GM12878 (cell line): Measurements from ENCODE around the gene TTC39B. TPM values are rescaled to one million over a fixed set of nuclear protein-coding genes. Genes with fewer than 3 reads are reported as not detected.

Experiments
- ATAC-seq: fragments of 200-7000 bp; cut with Tn5 transposase; 3 replicates; pipeline ENCODE4 v1.9.1; 2020; ENCODE audit warnings: mild to moderate bottlenecking, moderate library complexity
- BruUV-seq: library from RNA; stranded (reverse); fragments of 400-500 nt; replicated peaks from 2 replicates; lab custom pipeline; 2021; lab: Mats Ljungman, UMichigan
- CTCF ChIA-PET: fragments of 300-600 bp; sonication (Branson Sonifier 250); formaldehyde crosslinking; extraction: SDS; loops from one replicate; lab custom pipeline; 2021; ENCODE audit warnings: inconsistent platforms; lab: Yijun Ruan, JAX
- POLR2A ChIA-PET: fragments of 350-600 bp; formaldehyde crosslinking; extraction: SDS; loops from one replicate; lab custom pipeline; 2021; ENCODE audit warnings: inconsistent platforms; lab: Charles Lee
- RAD21 ChIA-PET: fragments of 300-600 bp; sonication (Branson Sonifier 250); formaldehyde crosslinking; loops from one replicate; lab custom pipeline; 2023; ENCODE audit warnings: antibody characterized with exemption; ENCODE audit not compliant: unreplicated experiment; lab: Charles Lee
- SMC1A ChIA-PET: fragments of 300-600 bp; sonication (Branson Sonifier 250); formaldehyde crosslinking; loops from one replicate; lab custom pipeline; 2023; ENCODE audit not compliant: unreplicated experiment, uncharacterized antibody; lab: Charles Lee
- DNase-seq: peaks from one replicate; pipeline ENCODE4 v3.0.0-alpha.2; 2011; ENCODE audit warnings: low read depth, low spot score
- FAIRE-seq: peaks from 3 replicates; lab custom pipeline; 2011; peaks lifted over from hg19 to GRCh38; lab: Jason Lieb, UNC
- H2AFZ ChIP-seq: 2 replicates; pipeline ENCODE4 v1.6.0; 2011; ENCODE audit warnings: low read depth, low read length, control low read depth; ENCODE audit not compliant: control insufficient read depth
- H3K27ac ChIP-seq: 2 replicates; pipeline ENCODE4 v1.5.1; 2011; ENCODE audit warnings: control low read depth; ENCODE audit not compliant: control insufficient read depth, insufficient read depth
- H3K27me3 ChIP-seq, 2 experiments: replicated peaks in 1 of 2; 2 replicates each; pipeline versions ENCODE4 v1.6.0 to v1.6.1; 2011; ENCODE audit warnings: low read length in 1 of 2; ENCODE audit not compliant: control insufficient read depth in 2 of 2, insufficient read depth in 2 of 2
- H3K36me3 ChIP-seq, 2 experiments: 2 replicates each; pipeline ENCODE4 v1.5.1; 2011; ENCODE audit warnings: low read length in 1 of 2; ENCODE audit not compliant: control insufficient read depth in 2 of 2, insufficient read depth in 2 of 2
- H3K4me1 ChIP-seq: 2 replicates; pipeline ENCODE4 v1.6.1; 2011; ENCODE audit warnings: mild to moderate bottlenecking, low read length, moderate library complexity, mixed read lengths; ENCODE audit not compliant: control insufficient read depth, insufficient read depth
- H3K4me2 ChIP-seq: 2 replicates; pipeline ENCODE4 v1.6.0; 2011; ENCODE audit warnings: control low read depth; ENCODE audit not compliant: control insufficient read depth, insufficient read depth
- H3K4me3 ChIP-seq: fragments of 200-600 bp; sonication (generic); 2 replicates; pipeline ENCODE4 v1.5.1; 2016
- H3K79me2 ChIP-seq: 2 replicates; pipeline ENCODE4 v1.6.0; 2011; ENCODE audit warnings: low read length; ENCODE audit not compliant: control insufficient read depth, insufficient read depth
- H3K9ac ChIP-seq: 2 replicates; pipeline ENCODE4 v1.8.0; 2011; ENCODE audit warnings: low read length, control low read depth, mixed read lengths; ENCODE audit not compliant: control insufficient read depth, insufficient read depth
- H3K9me3 ChIP-seq: replicated peaks from 3 replicates; pipeline ENCODE4 v1.5.1; 2011; ENCODE audit warnings: mild to moderate bottlenecking, low read length; ENCODE audit not compliant: control insufficient read depth, insufficient read depth
- H4K20me1 ChIP-seq: 2 replicates; pipeline ENCODE4 v1.6.0; 2011; ENCODE audit not compliant: control insufficient read depth, insufficient read depth
- ATF3 ChIP-seq: IDR thresholded peaks from 2 replicates; pipeline ENCODE4 v1.6.1; 2011; ENCODE audit warnings: low read depth, mild to moderate bottlenecking, low read length, moderate library complexity, borderline replicate concordance; ENCODE audit errors: extremely low read depth
- EED ChIP-seq: sonication (generic); IDR thresholded peaks from 2 replicates; pipeline ENCODE4 v1.6.1; 2016; ENCODE audit warnings: antibody characterized with exemption, low read depth
- HDAC6 ChIP-seq: fragments of 200-600 bp; sonication (generic); IDR thresholded peaks from one replicate; pipeline ENCODE4 v1.8.0; 2017; ENCODE audit warnings: antibody characterized with exemption; ENCODE audit not compliant: unreplicated experiment
- IKZF1 ChIP-seq: fragments of 450-650 bp; conservative IDR thresholded peaks from 2 replicates; pipeline ENCODE4 v1.6.1; 2017; ENCODE audit warnings: antibody characterized with exemption, mild to moderate bottlenecking
- IRF3 ChIP-seq: fragments of 450-650 bp; IDR thresholded peaks from 2 replicates; pipeline ENCODE4 v1.6.1; 2014; ENCODE audit warnings: mild to moderate bottlenecking
- KDM1A ChIP-seq: fragments of 200-600 bp; sonication (generic); IDR thresholded peaks from 2 replicates; pipeline ENCODE4 v1.6.1; 2016; ENCODE audit warnings: borderline replicate concordance
- LARP7 ChIP-seq: fragments of 450-650 bp; IDR thresholded peaks from 2 replicates; pipeline ENCODE4 v1.6.1; 2017; ENCODE audit warnings: mild to moderate bottlenecking
- NBN ChIP-seq: fragments of 450-650 bp; IDR thresholded peaks from 2 replicates; pipeline ENCODE4 v1.6.1; 2016
- SP1 ChIP-seq: IDR thresholded peaks from one replicate; pipeline ENCODE4 v1.6.1; 2011; ENCODE audit warnings: low read depth, low read length
- STAT1 ChIP-seq: fragments of 450-650 bp; conservative IDR thresholded peaks from 2 replicates; pipeline ENCODE4 v1.6.1; 2014; ENCODE audit warnings: antibody characterized with exemption, mild to moderate bottlenecking
- WGBS: methylation state at CpG from one replicate; pipeline ENCODE4 v1.1.6; 2016; ENCODE audit warnings: low lambda C conversion rate; ENCODE audit not compliant: insufficient replicate concordance, insufficient coverage; ENCODE audit errors: missing lambda C conversion rate; 5-methylcytosine and 5-hydroxymethylcytosine counted together
- in situ Hi-C: fragments of 300-500 bp; cut with MboI; formaldehyde crosslinking; loops from 9 replicates; pipeline ENCODE4 v1.14.3; 2018; ENCODE audit warnings: mixed read lengths
- intact Hi-C: fragments of 100-400 bp; cut with micrococcal nuclease; formaldehyde crosslinking; loops from one replicate; pipeline ENCODE4 v1.14.2; 2022; ENCODE audit not compliant: unreplicated experiment
- polyA plus RNA-seq, 11 experiments: library from polyadenylated mRNA; depleted of rRNA in 4 of 11; unstranded in 6 of 11; stranded (reverse) in 5 of 11; fragments of >200 nt; fragmentation: Nextera tagmentation in 4 of 11; fragmentation: Illumina TruSeq in 1 of 11; extraction: Ambion mirVana in 4 of 11; extraction: Trizol in 1 of 11; gene quantifications; 1 replicate in 1 of 11; 2 replicates in 10 of 11; pipeline versions ENCODE4 v1.2.1 to v1.2.3, GENCODE V29; 2011 to 2016; ENCODE audit warnings: inconsistent platforms in 2 of 11, missing spikeins in 2 of 11, low read depth in 1 of 11
- total RNA-seq, 4 experiments: library from RNA; depleted of rRNA in 3 of 4; stranded (reverse); fragments of >200 nt in 3 of 4; fragmentation: Illumina TruSeq in 1 of 4; extraction: Trizol in 1 of 4; gene quantifications; 2 replicates each; pipeline versions ENCODE4 v1.2.1 to v1.2.3, GENCODE V29; 2013 to 2021
- TF ChIP-seq, protein P1 (sequence below): fragments of 450-650 bp; IDR thresholded peaks from 2 replicates; pipeline ENCODE4 v1.6.1; 2018; ENCODE audit warnings: borderline replicate concordance, mild to moderate bottlenecking; ENCODE audit not compliant: partially characterized antibody

The TTC39B gene
- total and polyA plus RNA-seq, 10 of the 15 experiments (the other 5 are each of a cell fraction or from before 2014, with no cell fraction given) = 0.68 to 2.5 (median 1.5) TPM

DNA sequence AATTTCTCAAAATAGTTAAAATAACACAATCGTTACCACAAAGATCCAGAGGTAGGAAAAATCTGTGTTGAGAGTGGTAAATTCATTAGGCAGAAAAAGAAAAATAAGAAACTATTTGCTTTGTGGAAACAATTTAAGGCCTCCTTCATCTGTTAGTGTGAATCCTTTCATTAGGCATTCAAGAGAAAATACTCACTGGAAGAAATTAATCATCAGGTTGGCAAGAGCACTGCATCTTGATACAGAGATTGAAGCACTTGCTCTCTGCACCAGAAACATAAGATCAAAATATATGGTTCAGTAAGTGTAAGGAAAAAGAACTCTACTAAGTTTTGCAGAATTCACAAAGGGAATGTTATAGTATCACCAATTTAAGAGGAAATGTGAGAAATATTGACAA, 44.4 kb downstream of the TTC39B start (continued):
- no peak for TF ChIP-seq ATF3
- TF ChIP-seq KDM1A = no peak

- SMC1A ChIA-PET = interaction anchor here (1.2 to 2.2 kb wide), 2 partner anchors 16 to 350 kb away, joined by 3 to 6 read pairs; no protein-coding TSS in a partner anchor
- POLR2A ChIA-PET = no interaction called here
- WGBS = 37% methylated on average over 4 of the region's 4 CpGs
- Histone ChIP-seq H4K20me1 (no peaks in the 10 kb centered on the region), H3K27me3 (no peaks in the 10 kb centered on the region), H3K27ac (no peak overlapping the region), H3K79me2 (no peaks in the 10 kb centered on the region), H3K4me2 (no peak overlapping the region), H3K9ac (no peak overlapping the region), H3K4me1 (no peaks in the 10 kb centered on the region), H3K9me3 (no peaks in the 10 kb centered on the region), H3K36me3 (no peaks in the 10 kb centered on the region), H2AFZ (no peak overlapping the region), H3K4me3 (no peak overlapping the region)
- in situ Hi-C loops (no loop called here), intact Hi-C loops (no loop called here)
- BruUV-seq = no TSS peak
- FAIRE-seq (no peak), DNase-seq (no peak), ATAC-seq (no peak)
- TF ChIP-seq, protein P1, sequence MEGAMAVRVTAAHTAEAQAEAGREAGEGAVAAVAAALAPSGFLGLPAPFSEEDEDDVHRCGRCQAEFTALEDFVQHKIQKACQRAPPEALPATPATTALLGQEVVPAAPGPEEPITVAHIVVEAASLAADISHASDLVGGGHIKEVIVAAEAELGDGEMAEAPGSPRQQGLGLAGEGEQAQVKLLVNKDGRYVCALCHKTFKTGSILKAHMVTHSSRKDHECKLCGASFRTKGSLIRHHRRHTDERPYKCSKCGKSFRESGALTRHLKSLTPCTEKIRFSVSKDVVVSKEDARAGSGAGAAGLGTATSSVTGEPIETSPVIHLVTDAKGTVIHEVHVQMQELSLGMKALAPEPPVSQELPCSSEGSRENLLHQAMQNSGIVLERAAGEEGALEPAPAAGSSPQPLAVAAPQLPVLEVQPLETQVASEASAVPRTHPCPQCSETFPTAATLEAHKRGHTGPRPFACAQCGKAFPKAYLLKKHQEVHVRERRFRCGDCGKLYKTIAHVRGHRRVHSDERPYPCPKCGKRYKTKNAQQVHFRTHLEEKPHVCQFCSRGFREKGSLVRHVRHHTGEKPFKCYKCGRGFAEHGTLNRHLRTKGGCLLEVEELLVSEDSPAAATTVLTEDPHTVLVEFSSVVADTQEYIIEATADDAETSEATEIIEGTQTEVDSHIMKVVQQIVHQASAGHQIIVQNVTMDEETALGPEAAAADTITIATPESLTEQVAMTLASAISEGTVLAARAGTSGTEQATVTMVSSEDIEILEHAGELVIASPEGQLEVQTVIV = no peak
- no peak for TF ChIP-seq STAT1
- TF ChIP-seq IRF3 = no peak
- TF ChIP-seq EED = no peak
- TF ChIP-seq SP1 = no peak
- TF ChIP-seq IKZF1 = no peak
- no peak for TF ChIP-seq HDAC6
- TF ChIP-seq LARP7 = no peak
- TF ChIP-seq NBN = no peak
- CTCF ChIA-PET = interaction anchor here (1.0 kb wide), 1 partner anchor 169 kb away, joined by 3 read pairs; no protein-coding TSS in a partner anchor
- RAD21 ChIA-PET = no interaction called here
Observed at GRCh38 chr9:15256426-15256825, 50.6 kb downstream of the TTC39B start.
